Activated T-cell treated with anti-CD3 and anti-CD28 coated beads, Interleukin-2, amount 50 U/mL, for 1 hour (primary cell): ENCODE results near the gene ZNF883.

Source experiments
- DNase-seq: peaks from one replicate; pipeline ENCODE4 v3.0.0-alpha.2; 2020

The ZNF883 gene

DNA sequence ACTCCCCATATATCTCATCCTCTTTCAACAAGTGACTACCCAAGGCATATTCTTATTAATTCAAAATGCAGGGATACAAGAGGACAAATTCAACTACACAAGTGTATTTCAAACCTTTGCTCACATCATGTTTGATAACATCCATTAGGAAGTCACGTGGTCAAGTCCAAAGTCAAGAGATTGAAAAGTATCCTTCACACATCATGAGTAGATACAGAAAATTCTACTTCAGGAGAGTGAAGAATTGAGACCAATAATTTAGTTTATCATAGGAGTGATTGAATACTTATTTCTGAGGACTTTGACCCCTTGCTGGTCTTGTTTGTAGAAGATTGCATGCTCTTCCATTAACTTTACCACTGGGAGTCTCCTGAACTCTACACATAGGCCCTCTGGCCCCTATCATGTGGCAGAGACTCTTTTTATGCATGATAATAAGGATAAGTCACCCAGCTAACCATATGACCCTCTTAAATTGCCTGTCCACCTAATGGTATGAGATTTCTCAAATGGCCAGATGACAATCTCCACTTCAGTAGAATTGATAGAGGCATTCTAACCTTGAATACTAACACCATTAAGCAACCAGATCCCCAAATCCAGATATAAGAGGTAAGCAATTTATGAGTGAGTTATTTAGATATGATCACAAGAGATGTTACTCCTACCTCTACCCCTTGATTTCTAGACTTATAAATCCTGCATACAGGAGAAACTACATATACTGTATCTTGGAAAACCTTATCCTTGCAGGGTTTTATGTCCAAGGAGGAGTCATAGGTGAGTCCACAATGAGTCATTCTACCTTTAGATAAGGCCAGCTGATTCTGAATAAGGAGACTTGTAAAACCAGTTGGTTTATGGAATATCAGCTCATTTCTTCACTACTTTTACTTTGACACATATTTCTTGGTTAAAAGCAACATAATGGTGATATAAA, 94.7 kb downstream of the ZNF883 start:
- no peak for DNase-seq

DNA sequence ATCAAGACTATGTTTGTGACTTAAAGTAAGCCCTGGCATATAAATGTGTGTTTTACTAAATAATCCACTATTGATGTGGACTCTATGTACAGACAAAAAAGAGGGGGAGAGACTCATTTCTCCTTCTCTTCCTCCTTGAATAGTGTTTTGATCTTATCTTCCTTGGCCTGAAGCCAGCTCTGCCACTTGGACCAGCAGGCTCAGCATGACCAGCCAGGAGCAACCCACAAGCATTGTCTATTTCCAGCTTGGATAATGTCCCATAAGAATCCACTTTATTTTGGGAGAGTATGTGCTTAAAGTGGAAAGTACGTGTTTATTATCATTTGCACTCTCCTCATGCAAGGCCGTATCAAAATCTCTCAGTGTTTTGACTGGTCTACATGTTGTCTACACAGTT, 97.5 kb downstream of the ZNF883 start:
- no peak for DNase-seq

- DNase-seq = no peak
These were observed 98.7 kb downstream of the ZNF883 start for GRCh38 chr9:112913326-112913725.

DNA sequence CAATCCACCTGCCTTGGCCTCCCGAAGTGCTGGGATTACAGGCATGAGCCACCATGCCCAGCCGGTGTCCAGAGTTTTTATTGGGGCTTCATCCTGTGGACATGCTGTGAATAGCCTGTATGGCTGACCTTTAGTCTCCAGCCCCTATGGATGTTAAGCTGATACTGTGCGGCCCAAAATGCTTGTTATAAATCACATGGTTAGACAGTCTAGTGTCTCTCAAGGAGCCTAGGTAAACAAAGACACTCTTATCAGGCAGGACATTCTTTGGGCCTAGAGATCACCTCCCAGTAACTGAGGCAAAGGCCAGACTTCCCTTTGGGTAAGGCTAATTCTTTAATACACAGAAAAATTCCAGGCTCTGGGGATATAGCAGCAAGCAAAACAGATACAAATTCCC, 99.4 kb downstream of the ZNF883 start:
- no peak for DNase-seq

- DNase-seq = no peak
These were observed 100.3 kb downstream of the ZNF883 start for GRCh38 chr9:112911736-112912135.
